ENCODE data around the gene BCAS3.
"Not testable (repeated sequence)": the region's sequence is repeated elsewhere in the genome, so short reads cannot be mapped to it uniquely, and the experiment has no call there.

BCAS3 gene

DNA sequence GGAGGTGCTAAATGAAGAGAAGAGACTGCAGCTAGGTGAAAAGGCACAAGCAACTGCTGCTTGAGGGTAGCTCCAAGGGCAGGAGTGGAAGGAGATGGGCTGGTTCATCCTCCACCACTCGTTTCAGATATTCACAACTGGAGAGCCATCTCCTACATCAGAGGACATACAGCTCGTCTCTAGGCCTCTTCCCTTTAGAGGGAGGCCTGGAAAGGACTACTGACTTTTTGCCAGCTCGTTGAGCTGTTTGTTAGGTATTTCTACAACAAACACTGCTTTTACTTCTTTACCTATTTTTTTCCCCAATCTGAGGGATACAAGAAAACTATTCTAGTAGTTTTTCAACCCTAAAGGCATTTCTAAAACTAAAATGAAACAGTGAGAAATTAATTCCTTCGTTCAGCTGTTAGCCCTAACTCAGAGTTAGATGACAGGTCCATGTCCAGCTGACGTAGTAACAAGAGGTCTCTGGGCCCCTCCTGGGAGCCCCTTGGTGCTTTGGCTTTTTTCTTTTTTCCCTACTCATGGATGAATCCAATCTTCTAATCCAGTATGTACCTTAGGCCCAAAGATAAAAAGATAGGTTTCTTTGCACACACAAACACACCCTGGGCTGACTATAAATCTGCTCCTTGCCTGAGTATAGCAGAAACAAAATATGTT lies 674.2 kb downstream of the BCAS3 start:
- DNase-seq: no peak
- Histone ChIP-seq H3K9me3 (no peaks in the 10 kb centered on the region), H3K4me3 (ENCODE audit: low read depth, low read length) (no peak overlapping the region), H3K4me1 (peaks cover 12% of the 10 kb centered on the region), H3K36me3 (no peaks in the 10 kb centered on the region), H3K27me3 (no peaks in the 10 kb centered on the region)
- TF ChIP-seq, protein P1, sequence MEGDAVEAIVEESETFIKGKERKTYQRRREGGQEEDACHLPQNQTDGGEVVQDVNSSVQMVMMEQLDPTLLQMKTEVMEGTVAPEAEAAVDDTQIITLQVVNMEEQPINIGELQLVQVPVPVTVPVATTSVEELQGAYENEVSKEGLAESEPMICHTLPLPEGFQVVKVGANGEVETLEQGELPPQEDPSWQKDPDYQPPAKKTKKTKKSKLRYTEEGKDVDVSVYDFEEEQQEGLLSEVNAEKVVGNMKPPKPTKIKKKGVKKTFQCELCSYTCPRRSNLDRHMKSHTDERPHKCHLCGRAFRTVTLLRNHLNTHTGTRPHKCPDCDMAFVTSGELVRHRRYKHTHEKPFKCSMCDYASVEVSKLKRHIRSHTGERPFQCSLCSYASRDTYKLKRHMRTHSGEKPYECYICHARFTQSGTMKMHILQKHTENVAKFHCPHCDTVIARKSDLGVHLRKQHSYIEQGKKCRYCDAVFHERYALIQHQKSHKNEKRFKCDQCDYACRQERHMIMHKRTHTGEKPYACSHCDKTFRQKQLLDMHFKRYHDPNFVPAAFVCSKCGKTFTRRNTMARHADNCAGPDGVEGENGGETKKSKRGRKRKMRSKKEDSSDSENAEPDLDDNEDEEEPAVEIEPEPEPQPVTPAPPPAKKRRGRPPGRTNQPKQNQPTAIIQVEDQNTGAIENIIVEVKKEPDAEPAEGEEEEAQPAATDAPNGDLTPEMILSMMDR (IDR thresholded peaks at IDR 0.05; ENCODE audit: low read depth, low read length): no peak

DNA sequence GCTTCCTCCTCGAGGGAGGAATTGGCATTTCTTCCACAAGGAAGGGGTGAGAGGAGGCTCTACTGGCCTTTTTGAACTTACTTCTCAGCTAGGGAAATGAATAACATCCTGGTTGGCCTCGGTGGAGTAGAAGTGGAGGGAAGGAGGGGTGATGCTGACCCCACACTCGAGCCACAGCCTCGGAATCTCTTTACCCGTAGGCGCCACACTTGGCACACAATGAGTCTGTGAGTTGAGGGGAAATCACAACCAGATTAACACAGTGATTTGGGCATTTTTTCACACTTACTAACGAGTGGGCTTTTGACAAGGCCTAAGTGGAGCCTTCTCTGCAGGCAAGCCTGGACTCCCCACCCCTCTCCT lies 674.7 kb downstream of the BCAS3 start:
- TF ChIP-seq, protein P1 (IDR thresholded peaks at IDR 0.05; ENCODE audit: low read depth, low read length): no peak
- H3K27me3 ChIP-seq: no peaks in the 10 kb centered on the region
- no peaks in the 10 kb centered on the region for H3K9me3 ChIP-seq
- no peaks in the 10 kb centered on the region for H3K36me3 ChIP-seq
- no peak overlapping the region for H3K4me3 ChIP-seq (ENCODE audit: low read depth, low read length)
- H3K4me1 ChIP-seq: peaks cover 12% of the 10 kb centered on the region
- DNase-seq: no peak

DNA sequence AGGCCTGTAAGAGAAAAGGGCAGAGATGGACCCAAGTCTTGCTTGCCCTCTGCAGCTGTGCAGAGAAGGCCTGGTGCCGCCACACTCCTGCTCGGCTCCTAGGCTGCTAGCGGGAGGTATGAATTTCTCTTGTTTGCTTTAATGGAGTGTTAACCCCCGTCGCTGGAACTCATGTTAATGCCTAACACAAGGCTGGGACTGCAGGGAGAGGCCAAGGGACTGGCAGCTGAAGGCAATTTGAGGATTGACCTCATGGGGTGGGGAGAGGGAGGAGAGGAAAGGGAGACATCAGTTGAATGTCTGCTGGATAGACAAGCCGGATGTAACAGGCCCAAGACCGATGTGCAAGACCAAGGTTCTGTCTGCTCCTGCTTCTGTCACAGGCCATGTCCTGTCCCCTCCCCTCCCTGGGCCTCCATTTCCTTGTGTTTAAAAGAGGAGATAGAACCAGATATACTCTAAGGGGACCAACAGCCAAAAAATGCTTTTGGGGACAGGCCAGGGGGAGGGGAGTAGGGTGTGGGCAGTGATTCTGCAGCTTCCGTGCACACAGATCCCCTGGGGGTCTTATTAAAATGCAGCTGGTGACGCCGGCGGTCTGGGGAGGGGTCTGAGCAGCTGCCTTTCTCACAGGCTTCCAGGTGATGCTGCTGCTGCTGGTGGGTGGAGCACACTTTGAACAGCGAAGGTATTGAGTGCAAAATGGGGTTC lies 675.3 kb downstream of the BCAS3 start:
- Histone ChIP-seq H3K36me3 (no peaks in the 10 kb centered on the region), H3K9me3 (no peaks in the 10 kb centered on the region), H3K27me3 (no peaks in the 10 kb centered on the region), H3K4me3 (ENCODE audit: low read depth, low read length) (no peak overlapping the region), H3K4me1 (peaks cover 12% of the 10 kb centered on the region)
- no peak for DNase-seq
- TF ChIP-seq, protein P1 (IDR thresholded peaks at IDR 0.05; ENCODE audit: low read depth, low read length): no peak

DNA sequence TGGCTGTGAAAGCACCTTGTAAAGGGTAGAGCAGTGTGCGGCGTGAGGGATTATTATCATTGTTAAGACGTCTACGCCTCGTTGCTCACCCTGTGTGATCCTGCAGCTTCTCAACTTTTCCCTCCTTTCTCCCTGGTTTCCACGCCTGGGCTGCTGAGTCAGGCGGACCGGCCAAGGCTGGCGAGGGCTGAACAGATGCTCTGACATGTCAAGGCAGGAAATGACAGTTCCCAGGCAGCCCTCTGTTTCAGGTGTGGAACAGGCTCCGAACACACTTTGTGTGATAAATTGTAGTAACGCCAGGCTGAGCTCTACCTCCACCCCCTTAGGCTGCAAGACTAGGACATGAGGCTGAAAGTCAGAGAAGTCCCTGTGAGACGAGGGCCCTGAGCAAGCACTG lies 676.0 kb downstream of the BCAS3 start:
- DNase-seq: no peak
- H3K4me1 ChIP-seq: peaks cover 12% of the 10 kb centered on the region
- H3K4me3 ChIP-seq (ENCODE audit: low read depth, low read length): no peak overlapping the region
- no peaks in the 10 kb centered on the region for H3K9me3 ChIP-seq
- no peaks in the 10 kb centered on the region for H3K27me3 ChIP-seq
- no peaks in the 10 kb centered on the region for H3K36me3 ChIP-seq
- TF ChIP-seq, protein P1 (IDR thresholded peaks at IDR 0.05; ENCODE audit: low read depth, low read length): no peak

DNA sequence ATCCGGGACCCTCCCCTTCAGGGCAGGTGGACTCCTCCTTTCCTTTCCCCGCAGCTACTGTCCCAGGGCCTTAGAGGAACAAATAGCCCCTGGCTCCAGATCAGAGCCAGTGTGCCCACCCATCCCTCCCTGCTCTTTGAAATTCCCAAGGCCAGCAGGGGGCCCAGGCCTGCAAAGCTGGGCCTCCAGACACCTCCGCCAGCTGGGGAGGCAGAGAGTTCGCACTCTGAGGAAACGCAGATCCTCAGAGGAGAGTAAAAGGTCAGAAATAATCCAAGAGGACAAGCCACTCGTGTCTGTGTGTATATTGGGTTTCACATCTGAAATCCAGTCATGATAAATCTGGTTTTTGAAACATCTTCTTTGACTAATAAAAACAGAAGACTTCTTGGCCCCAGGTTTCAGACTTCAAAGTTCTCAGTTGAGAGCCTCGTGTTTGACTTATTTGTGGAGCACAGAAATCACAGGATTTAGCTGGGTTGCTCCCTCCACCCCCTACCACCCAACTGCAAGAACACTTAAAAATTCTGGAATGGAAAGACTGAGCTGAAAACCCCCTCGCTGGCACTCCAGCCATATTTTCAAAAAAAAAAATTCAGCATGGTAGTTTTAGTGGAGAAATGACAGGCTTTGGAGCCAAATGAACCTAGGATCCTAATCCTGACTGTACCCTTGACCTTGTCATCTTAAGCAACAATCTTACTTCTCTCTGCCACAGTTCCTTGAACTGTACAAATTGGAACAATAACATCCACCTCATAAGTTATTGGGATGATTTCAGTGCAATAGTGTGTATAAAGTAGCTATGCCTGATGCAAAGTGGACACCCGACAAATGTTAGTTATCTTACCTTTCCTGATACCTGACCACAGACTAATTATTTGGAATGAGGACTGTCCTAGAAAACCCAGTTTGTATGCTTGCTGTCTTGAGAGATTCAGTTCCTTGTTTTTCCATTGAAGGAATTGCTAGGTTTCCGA lies 677.5 kb downstream of the BCAS3 start:
- H3K9me3 ChIP-seq: no peaks in the 10 kb centered on the region
- no peaks in the 10 kb centered on the region for H3K27me3 ChIP-seq
- no peak overlapping the region for H3K4me3 ChIP-seq (ENCODE audit: low read depth, low read length)
- DNase-seq: peak; percentile 34
- H3K4me1 ChIP-seq: peaks cover 9% of the 10 kb centered on the region
- TF ChIP-seq, protein P1 (IDR thresholded peaks at IDR 0.05; ENCODE audit: low read depth, low read length): peak; percentile 35
- H3K36me3 ChIP-seq: no peaks in the 10 kb centered on the region

DNA sequence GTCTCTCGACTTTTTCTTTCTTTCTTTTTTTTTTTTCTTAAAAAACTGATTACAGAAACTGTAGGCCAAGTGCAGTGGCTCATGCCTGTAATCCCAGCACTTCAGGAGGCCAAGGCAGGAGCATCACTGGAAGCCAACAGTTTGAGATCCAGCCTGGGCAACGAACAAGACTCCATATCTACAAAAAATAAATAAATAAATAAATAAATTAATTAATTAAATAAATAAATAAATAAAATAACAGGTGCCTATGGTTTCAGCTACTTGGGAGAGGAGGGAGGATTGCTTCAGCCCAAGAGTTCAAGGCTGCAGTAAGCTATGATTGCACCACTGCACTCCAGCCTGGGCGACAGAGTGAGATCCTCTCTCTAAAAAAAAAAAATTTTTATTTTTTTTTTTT lies 679.4 kb downstream of the BCAS3 start:
- not testable (repeated sequence) for H3K9me3 ChIP-seq; DNase-seq; H3K36me3 ChIP-seq; H3K27me3 ChIP-seq; H3K4me3 ChIP-seq (ENCODE audit: low read depth, low read length)
- peaks cover 16% of the 10 kb centered on the region for H3K4me1 ChIP-seq

DNA sequence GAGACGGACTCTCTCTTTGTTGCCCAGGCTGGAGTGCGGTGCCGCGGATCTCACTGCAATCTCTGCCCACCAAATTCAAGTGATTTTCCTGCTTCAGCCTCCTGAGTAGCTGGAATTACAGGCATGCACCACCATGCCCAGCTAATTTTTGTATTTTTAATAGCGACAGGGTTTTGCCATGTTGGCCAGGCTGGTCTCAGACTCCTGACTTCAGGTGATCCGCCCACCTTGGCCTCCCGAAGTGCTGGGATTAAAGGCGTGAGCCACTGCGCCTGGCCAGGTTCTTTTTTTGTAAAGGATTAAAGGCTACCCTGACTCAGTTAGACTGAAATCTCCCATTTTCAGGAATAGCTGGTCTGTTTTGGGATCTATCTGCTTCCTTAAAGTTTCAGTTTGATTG lies 681.9 kb downstream of the BCAS3 start:
- not testable (repeated sequence) for H3K4me1 ChIP-seq; H3K27me3 ChIP-seq; H3K4me3 ChIP-seq (ENCODE audit: low read depth, low read length); H3K36me3 ChIP-seq; H3K9me3 ChIP-seq; DNase-seq
